Subcutaneous abdominal adipose tissue (tissue), 5 donors: ENCODE measurements around the gene MSI2.

ENCODE experiments used
- H3K27ac ChIP-seq: one replicate; pipeline ENCODE4 v1.7.0; 2013; ENCODE audit warnings: low read depth, mild to moderate bottlenecking, inconsistent platforms, low read length, moderate library complexity
- H3K27me3 ChIP-seq, 5 donors: one replicate each; pipeline ENCODE4 v1.7.0; 2013; ENCODE audit warnings: low read length in 5 of 5, inconsistent platforms in 1 of 5; ENCODE audit not compliant: control insufficient read depth in 5 of 5, insufficient read depth in 4 of 5
- H3K36me3 ChIP-seq, 5 donors: one replicate each; pipeline ENCODE4 v1.7.0; 2013; ENCODE audit warnings: low read length in 5 of 5; ENCODE audit not compliant: control insufficient read depth in 5 of 5, insufficient read depth in 5 of 5
- H3K4me1 ChIP-seq, 5 donors: one replicate each; pipeline ENCODE4 v1.7.0; 2013; ENCODE audit warnings: low read length in 5 of 5, mild to moderate bottlenecking in 3 of 5, moderate library complexity in 1 of 5; ENCODE audit not compliant: control insufficient read depth in 5 of 5, insufficient read depth in 5 of 5
- H3K4me3 ChIP-seq, 5 donors: one replicate each; pipeline ENCODE4 v1.7.0; 2013; ENCODE audit warnings: low read length in 5 of 5, low read depth in 1 of 5
- H3K9ac ChIP-seq, 5 donors: one replicate each; pipeline ENCODE4 v1.7.0; 2013; ENCODE audit warnings: low read length in 5 of 5, mild to moderate bottlenecking in 4 of 5, moderate library complexity in 3 of 5
- H3K9me3 ChIP-seq, 5 donors: one replicate each; pipeline ENCODE4 v1.7.0; 2013; ENCODE audit warnings: low read length in 5 of 5; ENCODE audit not compliant: control insufficient read depth in 5 of 5
- donor health status: healthy.
- donor health status: healthy.
- donor health status: healthy.
- donor health status: healthy.
- donor health status: healthy.

Gene MSI2

DNA sequence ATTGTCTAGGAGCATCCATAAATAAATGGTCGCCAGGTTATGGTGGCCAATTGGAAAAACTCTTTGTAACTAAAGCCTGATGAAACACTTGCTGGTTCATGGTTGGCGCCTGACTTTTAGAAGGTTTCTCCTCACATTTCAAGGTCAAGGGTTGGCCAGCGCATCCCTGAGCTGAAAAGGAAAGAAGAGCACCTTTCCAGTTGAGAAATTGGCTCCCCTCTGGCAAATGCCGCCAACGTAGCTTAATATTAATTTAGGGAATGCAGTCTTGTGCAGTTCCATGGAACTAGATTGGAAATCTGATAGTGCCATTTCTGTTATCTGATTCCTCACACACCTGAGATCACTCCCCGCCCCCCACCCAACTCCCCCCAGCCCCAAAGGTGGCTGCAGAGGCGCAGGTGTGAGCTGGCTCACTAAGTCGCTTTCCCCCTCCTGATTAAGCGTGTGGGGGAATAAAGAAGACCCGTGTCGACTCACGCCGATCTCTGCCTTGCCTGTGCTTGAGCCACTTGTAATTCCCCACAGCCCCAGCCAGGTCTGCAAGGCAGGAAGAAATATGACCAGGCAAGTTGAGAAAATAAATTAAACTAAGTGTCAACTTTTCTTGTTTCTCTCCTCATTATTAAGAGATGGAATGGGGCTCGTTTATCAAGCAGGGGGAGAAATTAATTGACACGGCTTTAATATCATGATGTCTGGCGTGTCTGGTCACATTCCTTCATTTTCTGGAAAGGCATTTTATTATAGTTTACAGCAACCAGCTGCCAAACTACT lies 331.1 kb downstream of the MSI2 start:
- Histone ChIP-seq H3K4me1 (no peaks in the 10 kb centered on the region), H3K9me3 (no peaks in the 10 kb centered on the region), H3K9ac (no peak overlapping the region), H3K27me3 (peaks cover 0 to 5% (median 3%) of the 10 kb centered on the region in 5 donors), H3K4me3 (no peak overlapping the region), H3K27ac (no peak overlapping the region), H3K36me3 (no peaks in the 10 kb centered on the region)

DNA sequence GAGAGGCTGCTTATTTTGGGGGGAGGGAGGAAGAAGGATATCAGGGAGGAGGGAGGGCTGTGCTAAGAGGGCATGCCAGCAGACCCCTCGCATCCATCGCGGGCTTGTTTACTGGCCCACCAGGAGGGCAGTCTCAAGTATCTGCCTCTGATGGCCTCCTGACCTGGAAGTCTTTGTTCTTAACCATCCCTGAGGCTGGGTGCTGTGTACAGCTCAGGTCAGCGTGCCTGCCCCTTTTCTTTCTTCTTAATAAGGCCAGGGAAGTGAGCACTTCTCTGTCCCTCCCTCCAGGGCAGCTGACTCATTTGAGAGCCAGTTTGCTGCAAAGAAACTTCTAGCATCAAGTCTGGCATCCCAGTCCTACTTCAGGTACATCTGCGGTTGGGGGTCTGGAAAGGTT lies 331.8 kb downstream of the MSI2 start:
- H3K4me1 ChIP-seq = no peaks in the 10 kb centered on the region
- H3K9ac ChIP-seq = no peak overlapping the region
- no peaks in the 10 kb centered on the region for H3K36me3 ChIP-seq
- H3K4me3 ChIP-seq = no peak overlapping the region
- peaks cover 0 to 9% (median 3%) of the 10 kb centered on the region in 5 donors for H3K27me3 ChIP-seq
- no peak overlapping the region for H3K27ac ChIP-seq
- H3K9me3 ChIP-seq = no peaks in the 10 kb centered on the region

DNA sequence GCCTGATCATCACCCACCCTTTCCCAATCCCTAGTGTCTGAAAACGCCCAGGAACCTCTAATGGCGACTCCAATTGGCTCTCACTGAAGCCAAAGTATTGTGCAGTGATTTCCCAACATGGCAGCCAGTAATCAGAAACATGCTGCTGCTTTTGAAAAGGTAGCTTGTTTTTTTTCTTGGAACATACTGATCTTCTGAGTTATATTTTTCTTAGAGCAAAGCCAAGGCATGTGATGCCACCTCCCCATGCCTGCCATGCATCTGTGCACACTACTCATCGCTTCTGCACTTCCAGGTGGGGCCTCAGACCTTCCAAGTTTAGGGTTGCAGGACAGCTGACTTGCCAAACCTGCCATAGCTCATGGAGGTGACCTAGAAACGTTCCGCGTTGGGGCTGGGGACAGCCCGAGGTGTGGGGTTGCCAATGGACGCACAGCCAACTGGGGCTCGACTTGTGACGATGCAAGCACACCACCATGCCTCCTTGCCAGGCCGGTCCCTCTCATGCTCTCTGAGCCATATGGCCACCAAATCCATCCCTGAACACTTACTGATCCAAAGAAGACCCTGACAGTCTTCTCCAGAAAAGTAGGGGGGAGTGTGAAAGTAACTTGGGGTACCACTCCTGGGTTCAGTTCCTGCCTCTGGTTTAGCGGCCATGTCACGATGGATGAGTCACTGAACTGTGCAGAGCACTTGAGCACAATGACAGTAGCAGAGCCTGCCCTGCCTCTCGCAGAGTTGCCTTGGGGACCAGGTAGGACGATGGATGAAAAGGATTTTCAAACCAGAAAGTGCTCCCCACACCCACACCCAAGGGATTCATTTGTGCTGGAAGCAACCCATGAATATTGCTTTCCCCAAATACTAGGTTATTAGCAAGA lies 333.1 kb downstream of the MSI2 start:
- no peak overlapping the region for H3K4me3 ChIP-seq
- H3K27me3 ChIP-seq = peaks cover 0 to 9% (median 0%) of the 10 kb centered on the region in 5 donors
- H3K4me1 ChIP-seq = no peaks in the 10 kb centered on the region
- no peaks in the 10 kb centered on the region for H3K36me3 ChIP-seq
- no peak overlapping the region for H3K27ac ChIP-seq
- no peaks in the 10 kb centered on the region for H3K9me3 ChIP-seq
- no peak overlapping the region for H3K9ac ChIP-seq

DNA sequence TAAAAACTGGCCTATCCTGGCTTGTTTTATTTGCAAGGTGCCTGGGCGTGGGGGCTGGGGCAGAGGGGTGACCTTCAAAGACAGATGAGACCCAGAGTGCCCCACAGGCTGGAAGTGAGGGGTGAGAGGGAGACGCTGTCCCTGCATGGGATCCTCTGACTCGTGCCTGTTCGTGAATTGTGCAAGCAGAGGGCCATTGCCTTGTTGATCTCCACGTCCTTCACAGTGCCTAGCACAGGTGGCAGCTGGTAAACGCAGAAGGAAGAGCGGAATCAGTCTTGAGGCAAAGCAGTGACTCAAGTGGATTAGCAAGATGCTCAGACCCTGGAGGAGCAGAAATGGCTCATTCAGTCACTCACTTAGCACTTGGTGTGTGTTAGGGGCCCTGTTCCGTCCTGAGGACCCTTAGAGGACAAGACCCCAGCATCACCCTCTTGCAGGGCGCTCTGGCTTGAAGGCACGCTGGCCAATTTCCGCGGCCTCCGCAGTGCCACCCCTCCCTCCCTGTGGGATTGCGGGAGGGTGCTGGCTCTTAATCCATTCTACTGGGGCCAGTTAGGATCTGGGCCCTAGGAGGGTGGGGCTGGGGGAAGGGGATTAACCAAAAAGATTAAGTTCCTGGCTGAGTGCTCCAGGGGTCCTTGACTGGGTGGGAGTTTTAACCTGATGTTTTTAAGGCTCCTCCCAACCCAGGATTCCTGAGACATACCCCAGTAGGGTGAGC lies 337.6 kb downstream of the MSI2 start:
- H3K4me3 ChIP-seq = no peak overlapping the region
- peaks cover 0 to 4% (median 0%) of the 10 kb centered on the region in 5 donors for H3K27me3 ChIP-seq
- H3K9me3 ChIP-seq = peaks cover 0 to 8% (median 0%) of the 10 kb centered on the region in 5 donors
- no peak overlapping the region for H3K9ac ChIP-seq
- H3K36me3 ChIP-seq = no peaks in the 10 kb centered on the region
- peaks cover 0 to 8% (median 0%) of the 10 kb centered on the region in 5 donors for H3K4me1 ChIP-seq
- no peak overlapping the region for H3K27ac ChIP-seq

- H3K9ac ChIP-seq = no peak overlapping the region
- no peak overlapping the region for H3K27ac ChIP-seq
- H3K36me3 ChIP-seq = no peaks in the 10 kb centered on the region
- H3K4me3 ChIP-seq = no peak overlapping the region
- H3K27me3 ChIP-seq = peaks cover 0 to 4% (median 0%) of the 10 kb centered on the region in 5 donors
- H3K4me1 ChIP-seq = peaks cover 0 to 14% (median 0%) of the 10 kb centered on the region in 5 donors
- peaks cover 0 to 8% (median 0%) of the 10 kb centered on the region in 5 donors for H3K9me3 ChIP-seq
Measured at GRCh38 chr17:57594767-57595166, 338.4 kb downstream of the MSI2 start.

GRCh38 chr17:57595426-57595825 lies 339.1 kb downstream of the MSI2 start:
- Histone ChIP-seq H3K9ac (no peak overlapping the region), H3K4me1 (peaks cover 0 to 14% (median 0%) of the 10 kb centered on the region in 5 donors), H3K9me3 (peaks cover 0 to 8% (median 0%) of the 10 kb centered on the region in 5 donors), H3K27me3 (peaks cover 0 to 4% (median 0%) of the 10 kb centered on the region in 5 donors), H3K4me3 (no peak overlapping the region), H3K36me3 (no peaks in the 10 kb centered on the region), H3K27ac (no peak overlapping the region)

DNA sequence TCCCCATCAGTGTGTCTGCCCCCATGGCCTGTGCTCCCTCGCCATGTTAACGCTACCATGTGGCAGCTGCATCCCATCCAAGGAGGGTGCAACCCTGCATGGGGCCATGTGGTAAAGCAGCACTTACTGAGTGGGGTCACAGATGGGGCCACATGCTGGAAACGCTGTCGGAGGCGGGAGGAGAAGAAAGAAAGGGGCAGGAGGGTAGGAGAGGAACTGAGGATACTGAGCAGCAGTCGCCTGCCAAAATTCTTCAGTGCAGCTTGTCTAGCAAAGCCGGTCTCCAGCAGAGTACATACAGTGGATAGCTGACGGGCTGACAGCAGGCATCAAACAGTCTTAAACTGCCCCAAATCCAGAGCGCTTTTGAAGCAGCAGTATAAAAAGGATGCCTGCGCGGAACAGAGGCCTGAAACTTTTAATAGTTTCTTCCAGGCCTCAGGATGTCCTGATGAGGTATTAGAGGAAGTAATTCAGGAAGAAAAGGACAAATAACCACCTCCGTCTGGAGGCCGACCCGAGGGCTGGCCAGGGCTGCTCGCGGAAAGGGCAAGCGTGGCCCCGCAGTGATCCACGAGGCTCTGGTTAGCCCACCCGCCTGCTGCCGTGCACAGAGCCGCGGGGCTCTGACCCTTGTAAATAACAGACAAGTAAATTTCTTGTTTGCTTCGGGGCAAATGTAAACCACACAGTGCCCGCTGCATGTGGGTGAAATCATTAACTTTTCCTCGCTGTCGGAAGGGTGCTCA lies 339.8 kb downstream of the MSI2 start:
- no peak overlapping the region for H3K4me3 ChIP-seq
- H3K4me1 ChIP-seq = peaks cover 0 to 14% (median 0%) of the 10 kb centered on the region in 5 donors
- no peak overlapping the region for H3K27ac ChIP-seq
- no peak overlapping the region for H3K9ac ChIP-seq
- H3K36me3 ChIP-seq = no peaks in the 10 kb centered on the region
- peaks cover 0 to 8% (median 0%) of the 10 kb centered on the region in 5 donors for H3K9me3 ChIP-seq
- H3K27me3 ChIP-seq = peaks cover 0 to 4% (median 0%) of the 10 kb centered on the region in 5 donors

DNA sequence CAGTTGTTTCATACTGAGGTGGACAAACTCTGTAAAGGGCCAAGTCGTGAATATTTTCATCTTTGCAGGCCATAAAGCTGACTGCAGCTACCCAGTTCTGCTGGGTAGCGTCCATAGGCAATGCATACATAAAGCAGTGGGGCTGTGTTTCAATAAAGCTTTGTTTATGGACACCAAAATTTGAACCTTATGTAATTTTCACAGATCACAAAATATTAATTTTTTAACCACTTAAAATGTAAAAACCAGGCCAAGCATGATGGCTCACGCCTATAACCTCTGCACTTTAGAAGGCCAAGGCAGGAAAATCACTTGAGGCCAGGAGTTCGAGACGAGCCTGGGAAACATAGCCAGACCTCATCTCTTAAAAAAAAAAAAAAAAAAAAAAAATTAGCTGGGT lies 340.8 kb downstream of the MSI2 start:
- Histone ChIP-seq H3K4me1 (peaks cover 0 to 14% (median 0%) of the 10 kb centered on the region in 5 donors), H3K27ac (no peak overlapping the region), H3K36me3 (peaks cover 0 to 3% (median 0%) of the 10 kb centered on the region in 5 donors), H3K27me3 (peaks cover 0 to 4% (median 0%) of the 10 kb centered on the region in 5 donors), H3K4me3 (no peak overlapping the region), H3K9me3 (peaks cover 0 to 8% (median 0%) of the 10 kb centered on the region in 5 donors), H3K9ac (no peak overlapping the region)
